ENCODE data around the gene PACRG.

GRCh38 chr6:163241683-163242082 lies 513.9 kb downstream of the PACRG start:
- TF ChIP-seq GATA2 (IDR thresholded peaks at IDR 0.05; ENCODE audit: low read depth, low read length) (no peak), GATA3 (IDR thresholded peaks at IDR 0.05; ENCODE audit: low read depth, low read length) (no peak)
